ENCODE measurements around the gene TWIST2. TPM values are rescaled to one million over a fixed set of nuclear protein-coding genes. Genes with fewer than 3 reads are reported as not detected.
A peak's percentile ranks its signal among the peaks of the same experiment; 100 is the strongest.

TWIST2 gene
- total and polyA plus RNA-seq, 4 donors: 2.2 to 9.1 (median 4.3) TPM

DNA sequence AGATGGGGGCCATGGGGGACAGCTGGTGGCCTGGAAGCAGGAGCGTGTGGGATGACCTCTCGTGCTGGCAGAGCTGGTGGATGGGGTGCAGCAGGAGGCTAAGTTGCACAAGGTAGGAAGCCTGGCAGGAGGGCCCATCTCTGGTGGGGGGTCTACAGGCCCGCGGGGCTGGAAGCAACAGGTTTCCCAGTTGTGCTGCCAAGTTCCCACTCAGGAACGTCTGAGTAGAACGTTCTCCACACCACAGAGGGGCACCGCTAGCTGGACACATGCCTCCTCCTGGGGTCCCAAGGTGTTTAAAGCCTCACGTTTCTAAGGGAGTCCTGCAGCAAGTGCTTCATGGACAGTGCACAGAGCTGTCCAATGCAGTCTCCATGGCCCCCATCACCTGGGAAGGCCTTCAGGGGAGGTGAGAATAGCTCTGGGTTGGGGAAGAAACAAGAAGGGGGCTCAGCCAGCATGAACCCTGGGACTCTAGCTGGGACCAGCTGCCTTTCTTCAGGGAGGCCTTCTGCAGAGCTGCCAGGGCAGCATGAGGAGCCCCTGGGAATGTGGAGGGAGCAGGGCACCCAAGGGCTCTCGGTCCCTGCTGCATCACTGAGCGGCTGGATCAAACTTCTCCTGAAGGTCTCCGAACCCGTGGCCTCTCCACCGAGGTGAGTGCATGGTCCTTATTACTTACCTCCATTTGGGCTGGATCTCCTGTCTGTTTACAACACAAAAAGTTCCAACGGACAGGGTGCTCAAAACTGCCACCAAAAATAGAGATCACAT lies 80.0 kb downstream of the TWIST2 start:
- DNase-seq (ENCODE audit: low read depth in 4 of 6, low spot score in 6 of 6): no peak
- no peak overlapping the region for H3K27ac ChIP-seq (ENCODE audit: low read depth, low read length)
- H3K4me1 ChIP-seq (ENCODE audit: control insufficient read depth, insufficient read depth, low read length): peaks cover 29% of the 10 kb centered on the region
- no peak overlapping the region for H3K4me3 ChIP-seq (ENCODE audit: low read depth, low read length)
- H3K36me3 ChIP-seq (ENCODE audit: control insufficient read depth, insufficient read depth, low read length): no peaks in the 10 kb centered on the region
- 92% methylated on average over 13 of the region's 14 CpGs for WGBS (ENCODE audit: insufficient coverage)
- no peaks in the 10 kb centered on the region for H3K27me3 ChIP-seq (ENCODE audit: control insufficient read depth, insufficient read depth, low read length)
- H3K9me3 ChIP-seq (ENCODE audit: control insufficient read depth, insufficient read depth, low read length): no peaks in the 10 kb centered on the region

DNA sequence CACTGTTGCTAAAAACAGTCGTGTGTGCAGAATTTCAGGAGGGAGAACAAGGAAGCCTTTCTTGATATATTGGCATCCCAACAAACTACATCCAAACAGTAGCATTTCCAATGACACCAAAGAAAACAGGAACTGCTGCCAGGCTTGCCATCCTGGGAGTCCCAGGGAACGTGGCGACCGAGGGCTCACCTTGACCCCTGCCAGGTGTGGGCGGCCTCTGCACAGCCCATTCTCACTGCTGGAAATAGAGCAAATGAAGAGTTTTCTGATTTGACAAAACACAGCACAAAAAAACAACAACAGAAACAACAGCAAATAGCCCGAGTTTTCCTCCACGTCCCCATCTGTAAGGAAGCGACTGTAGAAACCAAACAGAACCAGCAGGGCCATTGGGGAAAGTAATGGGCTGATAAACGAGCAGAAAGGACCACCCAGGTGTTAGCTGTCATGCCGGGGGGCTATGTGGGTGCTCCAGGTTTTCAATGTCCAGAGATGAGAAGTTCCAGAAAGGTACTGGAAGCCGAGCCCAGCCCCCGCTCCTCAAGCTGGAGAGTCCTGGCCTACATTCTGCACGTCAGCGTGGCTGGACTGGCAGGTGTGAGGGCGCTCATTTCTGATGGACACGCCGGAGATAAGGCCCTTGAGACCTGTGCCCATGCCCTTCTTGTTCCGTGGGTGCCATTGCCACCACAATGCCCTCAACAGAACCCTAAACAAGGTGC lies 80.8 kb downstream of the TWIST2 start:
- Histone ChIP-seq H3K4me3 (ENCODE audit: low read depth, low read length) (no peak overlapping the region), H3K9me3 (ENCODE audit: control insufficient read depth, insufficient read depth, low read length) (no peaks in the 10 kb centered on the region), H3K36me3 (ENCODE audit: control insufficient read depth, insufficient read depth, low read length) (no peaks in the 10 kb centered on the region), H3K27ac (ENCODE audit: low read depth, low read length) (peak overlapping the region; percentile 79), H3K4me1 (ENCODE audit: control insufficient read depth, insufficient read depth, low read length) (peaks cover 29% of the 10 kb centered on the region), H3K27me3 (ENCODE audit: control insufficient read depth, insufficient read depth, low read length) (no peaks in the 10 kb centered on the region)
- DNase-seq (ENCODE audit: low read depth in 4 of 6, low spot score in 6 of 6): no peak
- WGBS (ENCODE audit: insufficient coverage): 87% methylated on average over 11 of the region's 18 CpGs

DNA sequence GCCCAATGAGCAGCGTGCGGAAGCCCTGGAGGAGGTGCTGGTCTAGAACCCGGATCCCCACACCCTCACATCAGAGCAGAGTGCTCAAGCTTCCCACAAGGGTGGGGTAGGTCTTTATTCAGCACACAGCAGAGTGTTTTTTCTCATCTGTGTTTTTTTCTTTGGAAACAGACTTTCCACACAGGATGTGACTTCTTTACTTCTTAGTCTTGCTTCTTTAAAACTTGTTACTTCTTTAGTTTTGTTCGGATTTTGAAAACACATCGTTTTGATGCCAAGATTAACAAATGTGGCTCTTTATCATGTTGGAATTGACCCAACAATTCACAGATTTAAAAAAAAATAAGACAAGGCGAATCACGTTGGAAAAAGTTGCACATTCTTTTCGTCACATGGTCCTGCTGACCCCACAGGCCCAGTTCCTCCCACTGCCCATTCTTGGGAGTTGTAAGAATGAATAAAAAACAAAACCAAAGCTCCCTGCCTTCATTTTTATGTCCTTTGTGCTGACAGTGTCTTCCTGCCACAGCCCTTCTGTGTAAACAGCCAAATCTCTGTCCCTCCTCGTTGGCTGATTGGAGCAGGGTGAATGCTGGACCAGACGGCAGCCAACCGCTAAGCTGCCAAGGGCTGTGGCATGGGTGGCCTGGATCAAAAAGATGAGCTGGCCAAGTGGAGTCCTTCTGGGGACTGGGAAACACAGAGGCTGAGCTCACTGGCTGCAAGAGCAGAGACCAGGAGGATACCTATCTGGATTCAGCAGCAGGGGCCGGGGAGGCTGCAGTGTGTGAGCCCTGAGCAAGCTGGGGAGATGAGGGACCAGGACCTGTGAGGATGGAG lies 81.6 kb downstream of the TWIST2 start:
- WGBS (ENCODE audit: insufficient coverage): 55% methylated on average over 9 of the region's 12 CpGs
- Histone ChIP-seq H3K4me1 (ENCODE audit: control insufficient read depth, insufficient read depth, low read length) (peaks cover 26% of the 10 kb centered on the region), H3K36me3 (ENCODE audit: control insufficient read depth, insufficient read depth, low read length) (no peaks in the 10 kb centered on the region), H3K9me3 (ENCODE audit: control insufficient read depth, insufficient read depth, low read length) (no peaks in the 10 kb centered on the region), H3K27ac (ENCODE audit: low read depth, low read length) (peak overlapping the region; percentile 79), H3K27me3 (ENCODE audit: control insufficient read depth, insufficient read depth, low read length) (no peaks in the 10 kb centered on the region), H3K4me3 (ENCODE audit: low read depth, low read length) (no peak overlapping the region)
- DNase-seq (ENCODE audit: low read depth in 4 of 6, low spot score in 6 of 6): peak in 2 of 6 donors; percentile 35 to 47

DNA sequence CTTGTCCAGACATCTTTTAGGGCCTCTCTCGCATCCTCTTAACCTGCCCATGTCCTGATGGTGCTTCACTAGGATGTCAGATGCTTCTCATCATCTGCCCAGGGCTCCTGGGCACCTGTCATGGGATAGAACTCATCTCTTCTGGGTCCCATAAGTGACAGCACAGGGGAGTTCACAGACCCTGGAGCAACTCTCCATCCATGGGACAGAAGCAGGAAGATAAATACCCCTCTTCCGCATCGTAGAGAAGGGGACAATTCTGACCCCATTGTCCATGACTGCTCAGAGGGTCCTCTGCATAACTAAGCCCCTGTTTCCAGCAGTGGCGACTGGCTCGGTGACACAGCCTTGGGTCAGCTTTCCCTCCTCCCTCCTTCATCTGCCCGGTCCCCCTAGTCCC lies 82.3 kb downstream of the TWIST2 start:
- peaks cover 21% of the 10 kb centered on the region for H3K4me1 ChIP-seq (ENCODE audit: control insufficient read depth, insufficient read depth, low read length)
- WGBS (ENCODE audit: insufficient coverage): 89% methylated on average over 3 of the region's 6 CpGs
- no peak overlapping the region for H3K4me3 ChIP-seq (ENCODE audit: low read depth, low read length)
- peak overlapping the region; percentile 79 for H3K27ac ChIP-seq (ENCODE audit: low read depth, low read length)
- H3K9me3 ChIP-seq (ENCODE audit: control insufficient read depth, insufficient read depth, low read length): no peaks in the 10 kb centered on the region
- no peaks in the 10 kb centered on the region for H3K27me3 ChIP-seq (ENCODE audit: control insufficient read depth, insufficient read depth, low read length)
- DNase-seq (ENCODE audit: low read depth in 4 of 6, low spot score in 6 of 6): no peak
- H3K36me3 ChIP-seq (ENCODE audit: control insufficient read depth, insufficient read depth, low read length): no peaks in the 10 kb centered on the region

DNA sequence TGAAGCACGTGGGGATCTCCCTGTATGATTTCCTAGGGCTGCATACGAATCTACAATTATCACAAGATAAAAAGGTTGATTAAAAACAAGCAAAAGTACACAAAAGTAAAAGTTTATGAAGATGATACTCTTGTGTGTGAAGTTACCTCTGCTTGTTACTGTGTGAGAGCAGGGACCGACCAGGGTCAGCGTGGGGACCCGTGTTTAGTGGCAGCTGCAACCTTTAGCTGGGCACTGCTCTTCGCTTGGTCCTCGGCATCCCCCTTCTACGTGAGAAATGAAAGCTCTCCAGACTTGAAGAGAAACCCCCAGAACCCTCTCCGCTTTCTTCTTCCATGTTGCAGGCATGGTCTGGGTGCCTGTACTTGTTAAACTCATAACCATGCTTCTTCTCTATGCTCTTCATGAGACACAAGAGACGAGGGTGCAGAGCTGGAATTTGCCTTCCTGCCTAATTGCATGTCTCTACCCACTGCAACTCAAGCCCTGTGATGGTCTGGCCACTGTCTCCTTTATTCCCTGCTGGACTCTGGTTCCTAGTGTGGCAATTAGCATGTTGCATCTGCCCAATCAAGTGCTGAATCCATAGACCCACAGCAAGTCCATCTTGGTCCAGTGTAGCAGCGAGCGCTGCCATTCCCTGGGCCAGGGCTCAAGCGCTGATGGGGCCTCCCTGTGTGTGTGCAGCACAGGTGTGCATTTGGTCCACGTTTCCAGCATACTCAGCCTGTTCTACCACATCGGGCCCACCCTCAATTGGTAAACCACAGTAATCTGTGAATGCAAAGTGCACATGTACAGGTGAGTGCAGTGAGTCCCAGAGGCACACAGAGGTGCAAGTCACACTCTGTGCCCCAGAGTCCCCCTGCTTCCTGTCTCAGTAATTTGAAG lies 88.5 kb downstream of the TWIST2 start:
- Histone ChIP-seq H3K36me3 (ENCODE audit: control insufficient read depth, insufficient read depth, low read length) (no peaks in the 10 kb centered on the region), H3K4me1 (ENCODE audit: control insufficient read depth, insufficient read depth, low read length) (no peaks in the 10 kb centered on the region), H3K4me3 (ENCODE audit: low read depth, low read length) (no peak overlapping the region), H3K27ac (ENCODE audit: low read depth, low read length) (no peak overlapping the region), H3K9me3 (ENCODE audit: control insufficient read depth, insufficient read depth, low read length) (no peaks in the 10 kb centered on the region), H3K27me3 (ENCODE audit: control insufficient read depth, insufficient read depth, low read length) (no peaks in the 10 kb centered on the region)
- 89% methylated on average over 11 of the region's 15 CpGs for WGBS (ENCODE audit: insufficient coverage)
- DNase-seq (ENCODE audit: low read depth in 4 of 6, low spot score in 6 of 6): no peak

DNA sequence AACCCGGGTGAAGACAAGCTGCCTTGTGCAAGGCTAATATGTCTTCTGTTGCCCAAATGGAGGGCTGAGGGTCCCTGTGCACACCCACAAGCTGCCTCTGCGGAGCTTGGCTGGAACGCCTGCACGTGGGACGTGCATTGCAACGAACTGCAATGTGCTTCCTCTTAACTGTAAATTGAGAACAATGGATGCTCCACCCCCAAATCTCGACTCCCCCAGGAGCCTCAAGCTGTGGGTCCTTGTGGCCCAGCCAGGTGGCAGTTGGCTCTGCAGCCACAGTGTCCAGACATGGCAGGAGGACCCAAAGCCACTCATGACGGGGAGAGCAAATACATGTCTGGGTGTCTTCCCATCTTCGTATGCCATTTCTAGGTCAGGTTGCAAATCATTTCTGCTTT lies 90.1 kb downstream of the TWIST2 start:
- Histone ChIP-seq H3K27ac (ENCODE audit: low read depth, low read length) (no peak overlapping the region), H3K4me3 (ENCODE audit: low read depth, low read length) (no peak overlapping the region), H3K27me3 (ENCODE audit: control insufficient read depth, insufficient read depth, low read length) (no peaks in the 10 kb centered on the region), H3K4me1 (ENCODE audit: control insufficient read depth, insufficient read depth, low read length) (no peaks in the 10 kb centered on the region), H3K9me3 (ENCODE audit: control insufficient read depth, insufficient read depth, low read length) (no peaks in the 10 kb centered on the region), H3K36me3 (ENCODE audit: control insufficient read depth, insufficient read depth, low read length) (no peaks in the 10 kb centered on the region)
- no peak for DNase-seq (ENCODE audit: low read depth in 4 of 6, low spot score in 6 of 6)
- WGBS (ENCODE audit: insufficient coverage): 82% methylated on average over 9 of the region's 9 CpGs

DNA sequence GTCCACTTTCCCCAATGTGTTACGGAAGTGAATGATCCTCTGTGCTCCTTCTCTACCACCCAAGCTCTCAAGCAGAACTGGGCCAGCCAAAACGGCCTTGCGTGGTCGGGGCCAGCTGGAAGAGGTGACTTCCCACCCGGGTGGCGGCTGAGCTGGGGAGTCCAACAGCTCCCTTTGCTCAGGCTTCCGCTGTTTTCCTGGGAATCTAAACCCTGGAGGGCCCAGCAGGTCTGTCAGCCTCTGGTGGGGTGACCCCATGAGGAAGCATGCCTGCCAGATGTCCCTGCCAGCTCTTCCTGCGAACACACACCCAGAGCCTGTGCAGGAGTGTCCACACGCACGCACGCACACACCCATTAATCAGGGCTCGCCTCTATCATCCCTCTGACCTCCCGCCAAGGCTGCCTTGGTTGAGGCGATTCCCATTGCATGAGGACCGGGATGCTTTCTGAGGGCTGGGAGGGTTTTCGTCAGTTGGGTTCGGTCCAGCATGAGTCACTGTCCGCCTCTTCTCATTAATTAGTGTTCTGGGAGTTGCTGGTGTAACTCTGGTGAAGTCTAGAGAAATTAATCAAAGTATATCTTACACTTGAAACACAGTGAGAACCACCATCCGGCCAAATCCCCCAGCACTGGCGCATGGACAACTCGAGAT lies 90.6 kb downstream of the TWIST2 start:
- peak in 1 of 6 donors; percentile 32 for DNase-seq (ENCODE audit: low read depth in 4 of 6, low spot score in 6 of 6)

DNA sequence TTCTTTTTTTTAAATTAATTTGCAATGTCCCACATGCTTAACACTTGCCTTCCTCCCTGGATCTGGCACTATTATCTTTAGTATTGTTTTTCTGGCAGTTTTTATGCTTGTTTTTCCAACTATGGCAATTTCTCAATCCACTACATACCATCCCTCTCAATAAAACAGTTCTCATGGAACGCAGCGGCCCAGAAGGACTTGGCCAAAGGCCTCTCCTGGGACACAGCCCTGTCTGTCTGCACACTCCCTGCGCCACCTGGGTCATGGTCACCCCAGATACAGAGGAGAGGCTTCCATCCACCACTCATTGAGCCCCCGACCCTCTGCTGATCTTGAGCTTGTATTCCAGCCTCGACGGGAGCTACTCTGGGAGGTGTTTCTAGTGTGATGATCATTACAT lies 91.2 kb downstream of the TWIST2 start:
- Histone ChIP-seq H3K4me3 (ENCODE audit: low read depth, low read length) (no peak overlapping the region), H3K27me3 (ENCODE audit: control insufficient read depth, insufficient read depth, low read length) (no peaks in the 10 kb centered on the region), H3K4me1 (ENCODE audit: control insufficient read depth, insufficient read depth, low read length) (no peaks in the 10 kb centered on the region), H3K27ac (ENCODE audit: low read depth, low read length) (no peak overlapping the region), H3K36me3 (ENCODE audit: control insufficient read depth, insufficient read depth, low read length) (no peaks in the 10 kb centered on the region), H3K9me3 (ENCODE audit: control insufficient read depth, insufficient read depth, low read length) (no peaks in the 10 kb centered on the region)
- 94% methylated on average over 2 of the region's 6 CpGs for WGBS (ENCODE audit: insufficient coverage)
- DNase-seq (ENCODE audit: low read depth in 4 of 6, low spot score in 6 of 6): no peak

More for the DNA sequence above, 90.6 kb downstream of the TWIST2 start:
- Histone ChIP-seq H3K4me3 (ENCODE audit: low read depth, low read length) (no peak overlapping the region), H3K36me3 (ENCODE audit: control insufficient read depth, insufficient read depth, low read length) (no peaks in the 10 kb centered on the region), H3K27me3 (ENCODE audit: control insufficient read depth, insufficient read depth, low read length) (no peaks in the 10 kb centered on the region), H3K4me1 (ENCODE audit: control insufficient read depth, insufficient read depth, low read length) (no peaks in the 10 kb centered on the region), H3K27ac (ENCODE audit: low read depth, low read length) (no peak overlapping the region), H3K9me3 (ENCODE audit: control insufficient read depth, insufficient read depth, low read length) (no peaks in the 10 kb centered on the region)
- 83% methylated on average over 10 of the region's 21 CpGs for WGBS (ENCODE audit: insufficient coverage)

Data from spinal cord (tissue), 10 donors.